Fibroblast of peridontal ligament (primary cell): Measurements from ENCODE around the gene SMOC2.

Experiments used
- DNase-seq: peaks from one replicate; pipeline ENCODE4 v3.0.0-alpha.2; 2010; ENCODE audit errors: extremely low read depth

The SMOC2 gene

DNA sequence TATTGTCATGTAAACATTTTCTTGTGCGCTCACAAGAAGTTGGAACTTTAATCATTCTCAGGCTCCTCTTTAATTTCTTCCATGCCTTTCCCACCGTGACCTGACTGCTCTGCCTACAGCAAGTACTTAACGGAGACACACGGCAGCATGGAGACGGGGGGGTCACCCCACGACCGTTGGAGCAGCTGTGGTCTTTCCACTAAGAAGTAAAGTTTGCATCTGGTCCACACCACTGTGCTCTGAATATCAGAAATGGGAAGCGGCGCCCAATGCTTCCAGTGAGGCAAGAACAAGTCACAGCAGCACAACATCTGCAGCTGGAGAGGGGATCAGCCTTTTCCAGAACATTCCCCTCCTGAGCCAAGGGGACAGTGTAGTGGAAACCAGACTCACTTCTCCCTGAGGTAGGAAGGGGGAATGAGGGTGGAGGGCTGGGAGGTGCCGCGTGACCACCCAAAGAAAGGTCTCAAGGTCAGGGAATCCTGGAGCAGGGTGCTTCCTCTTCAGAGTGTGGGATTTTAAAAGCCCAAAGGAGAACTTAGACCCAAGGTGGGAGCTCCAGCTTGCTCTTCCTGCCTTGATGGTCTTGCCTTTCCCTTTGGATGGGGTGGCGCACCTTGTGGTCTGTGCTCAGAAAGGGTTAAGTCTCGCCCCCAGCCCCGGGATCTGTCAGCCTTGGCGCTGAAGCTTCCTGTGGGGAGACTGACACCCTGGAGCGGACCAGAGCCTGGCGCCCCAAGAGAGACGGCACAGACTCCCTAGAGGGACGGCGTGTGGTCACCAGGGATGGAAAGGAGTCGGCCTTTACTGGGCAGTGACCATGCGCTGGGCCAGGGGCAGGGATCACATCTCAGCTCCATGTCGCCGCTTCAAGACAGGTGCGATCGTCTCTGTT, 25.6 kb upstream of the SMOC2 start:
- DNase-seq = no peak

DNA sequence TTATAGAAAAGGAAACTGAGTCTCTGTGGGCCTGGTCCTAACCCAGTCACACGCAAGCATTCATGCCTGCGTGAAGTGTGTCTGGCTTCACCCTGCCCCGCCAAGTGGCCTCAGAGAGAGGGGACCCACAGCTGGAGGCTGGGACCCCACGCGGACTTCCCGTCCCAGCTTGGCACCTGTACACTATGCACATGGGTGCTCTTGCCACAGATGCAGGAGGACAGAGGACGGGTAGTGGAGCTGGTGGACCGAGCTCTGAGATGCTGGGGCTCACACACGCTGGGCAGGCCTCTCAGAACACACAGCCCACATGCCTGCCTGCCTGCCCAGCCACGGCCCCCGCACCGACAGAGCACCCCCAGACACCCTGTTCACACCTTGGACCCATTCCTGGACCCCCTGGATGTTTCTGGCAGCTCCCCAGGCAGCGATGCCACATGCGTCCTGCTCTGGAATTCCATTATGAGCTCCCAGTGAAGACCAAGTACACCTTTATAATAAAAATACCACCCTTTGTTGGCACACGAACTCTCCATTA, 24.9 kb upstream of the SMOC2 start:
- DNase-seq = no peak

GRCh38 chr6:168416531-168416930, 24.5 kb upstream of the SMOC2 start:
- no peak for DNase-seq

GRCh38 chr6:168417191-168417590, 23.8 kb upstream of the SMOC2 start:
- DNase-seq = no peak

- DNase-seq = no peak
Measured at GRCh38 chr6:168417679-168418557, 23.1 kb upstream of the SMOC2 start.

DNA sequence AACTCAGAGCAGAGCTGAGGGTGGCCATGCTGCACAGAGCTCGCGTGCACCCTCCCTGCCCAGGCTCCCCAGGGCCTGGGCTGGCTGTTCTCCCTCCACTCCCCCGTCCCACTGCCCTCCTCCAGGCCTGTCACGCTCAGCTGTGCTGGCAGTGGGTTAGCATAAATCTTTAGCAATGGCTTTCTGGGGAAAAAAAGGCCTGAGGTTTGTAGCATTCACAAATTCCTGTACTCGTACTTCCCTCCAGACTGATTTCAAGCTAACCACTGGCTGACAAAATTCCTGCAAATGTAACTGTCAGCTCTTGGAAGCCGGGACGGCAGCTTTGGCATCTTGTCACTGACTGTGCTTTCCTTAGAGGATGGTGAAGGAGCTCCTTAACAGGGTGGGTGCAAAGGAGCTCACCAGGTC, 22.3 kb upstream of the SMOC2 start:
- DNase-seq = no peak

- DNase-seq = no peak
Measured at GRCh38 chr6:168419569-168419968, 21.4 kb upstream of the SMOC2 start.

- DNase-seq = no peak
Measured at GRCh38 chr6:168420084-168420483, 20.9 kb upstream of the SMOC2 start.

- no peak for DNase-seq
Measured at GRCh38 chr6:168420706-168421105, 20.3 kb upstream of the SMOC2 start.

DNA sequence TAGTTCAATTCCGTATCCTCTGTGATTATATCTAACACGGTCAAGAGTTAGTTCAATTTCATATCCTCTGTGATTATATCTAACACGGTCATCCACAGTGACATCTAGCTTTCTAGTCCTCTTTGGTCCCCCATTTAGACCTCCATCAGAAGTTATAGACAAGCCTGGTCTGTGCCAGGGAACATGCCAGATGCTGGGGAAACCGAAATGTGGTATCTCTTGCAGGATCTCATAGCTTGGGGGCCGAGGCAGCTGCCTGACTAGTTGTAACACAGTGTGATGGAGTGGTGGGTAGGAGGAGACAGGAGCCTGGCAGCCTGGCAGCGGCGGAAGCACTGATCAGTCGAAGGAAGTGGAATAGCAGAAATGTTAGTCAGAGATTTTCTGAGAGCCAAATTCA, 13.8 kb upstream of the SMOC2 start:
- DNase-seq = no peak

GRCh38 chr6:168428052-168428826, 12.7 kb upstream of the SMOC2 start:
- no peak for DNase-seq

DNA sequence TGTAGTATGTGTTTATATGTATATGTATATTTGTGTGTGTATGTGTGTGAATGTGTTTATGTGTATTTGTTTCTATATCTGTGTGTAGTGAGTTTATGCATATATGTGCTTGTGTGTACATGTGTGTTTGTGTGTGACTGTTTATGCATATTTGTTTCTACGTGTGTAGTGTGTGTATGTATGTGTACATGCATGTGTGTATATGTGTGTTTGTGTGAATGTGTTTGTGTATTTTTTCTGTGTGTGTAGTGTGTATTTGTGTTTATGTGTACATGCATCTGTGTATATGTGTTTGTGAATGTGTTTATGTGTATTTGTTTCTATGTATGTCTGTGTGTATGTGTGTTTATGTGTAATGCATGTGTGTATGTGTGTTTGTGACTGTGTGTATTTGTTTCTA, 12.1 kb upstream of the SMOC2 start:
- no peak for DNase-seq

- DNase-seq = no peak
Measured at GRCh38 chr6:168432196-168432595, 8.8 kb upstream of the SMOC2 start.

- no peak for DNase-seq
Measured at GRCh38 chr6:168433898-168434297, 7.1 kb upstream of the SMOC2 start.

DNA sequence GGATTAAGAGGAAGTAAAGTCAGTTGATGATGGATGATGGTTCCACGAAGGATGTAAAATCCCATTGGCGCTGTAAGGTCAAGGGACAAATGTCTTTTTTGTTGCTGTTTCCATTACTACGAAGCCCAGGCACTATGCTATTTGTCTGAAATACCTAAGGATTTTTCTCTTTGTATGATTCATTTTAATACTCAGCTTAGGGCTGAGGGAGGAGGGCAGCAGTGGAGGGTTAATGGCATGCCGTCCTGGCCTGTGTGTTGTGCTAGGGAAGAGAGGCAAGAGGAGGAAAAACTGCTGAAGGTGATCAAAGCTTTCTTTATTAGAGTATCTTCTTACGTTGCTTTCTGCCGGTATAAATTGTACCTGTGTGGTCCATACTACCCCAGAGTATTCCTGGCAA, 6.5 kb upstream of the SMOC2 start:
- DNase-seq = no peak

GRCh38 chr6:168437751-168438150, 3.2 kb upstream of the SMOC2 start:
- no peak for DNase-seq

DNA sequence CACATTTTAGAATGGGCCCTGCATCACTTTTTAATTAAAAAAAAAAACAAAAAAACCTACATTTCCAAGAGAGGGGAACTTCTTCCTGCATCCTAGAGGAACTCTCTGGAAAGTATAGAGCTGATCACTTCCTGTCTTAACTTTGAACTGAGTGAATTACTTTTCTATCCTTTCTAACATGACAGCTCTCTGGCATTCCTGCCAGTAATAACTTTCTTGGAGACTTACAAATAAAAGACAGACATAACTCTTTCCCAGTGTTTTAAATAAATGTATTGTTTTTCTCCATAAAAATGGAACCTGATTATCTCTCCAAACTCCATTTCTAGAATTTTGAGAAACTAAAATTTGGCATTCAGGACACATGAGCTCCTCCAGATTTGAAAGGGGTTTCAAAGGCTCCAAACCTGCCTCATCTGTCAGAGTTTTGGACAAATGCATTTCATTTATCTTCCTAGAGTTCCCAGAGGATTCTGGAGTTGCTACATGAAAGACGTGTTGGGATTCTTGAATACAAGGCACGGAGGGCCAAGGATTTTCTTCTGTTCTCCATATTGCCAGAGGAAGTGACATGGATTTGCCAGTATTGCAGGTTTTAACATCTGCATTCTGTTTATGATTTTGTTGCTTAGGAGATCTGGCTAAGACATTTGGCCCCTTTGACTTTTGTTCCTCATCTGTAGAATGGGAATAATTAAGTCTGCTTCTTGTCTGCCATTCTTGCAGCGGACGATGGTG, 2.0 kb upstream of the SMOC2 start:
- no peak for DNase-seq

DNA sequence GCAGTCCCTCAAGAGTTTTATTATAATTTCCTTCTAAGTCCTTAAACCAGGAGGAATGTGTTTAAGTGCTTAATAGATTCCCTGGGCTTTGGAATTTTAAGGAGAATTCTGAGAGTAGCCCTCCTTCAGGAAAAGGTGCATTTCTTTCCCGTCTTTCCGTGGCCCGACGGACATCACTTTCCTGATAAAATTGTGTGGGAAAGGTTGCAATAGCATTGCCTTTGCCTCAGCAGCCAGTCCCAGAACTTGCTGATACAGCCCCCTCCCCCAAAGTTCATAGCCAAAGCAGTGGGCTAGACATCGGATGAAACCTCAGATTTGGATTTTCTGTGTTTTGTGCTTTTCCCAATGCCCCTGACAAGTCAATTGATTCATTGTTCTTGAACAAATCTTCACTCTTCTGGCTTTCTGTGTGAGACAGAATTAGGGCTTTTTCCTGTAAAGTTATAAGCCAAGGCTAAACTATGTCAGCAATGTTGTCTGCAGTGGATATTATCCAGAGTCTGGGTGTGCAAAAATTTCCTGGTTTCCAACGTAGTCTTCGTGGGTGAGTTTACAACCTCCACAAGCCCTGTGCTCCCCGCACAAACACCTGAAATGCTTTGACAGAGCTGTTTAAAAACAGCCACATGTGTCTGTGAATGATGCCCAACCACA, 1.1 kb upstream of the SMOC2 start:
- no peak for DNase-seq

GRCh38 chr6:168441434-168442391, 729 bp downstream of the SMOC2 start:
- DNase-seq = no peak
